Activated CD4-positive, alpha-beta T cell treated with anti-CD3 and anti-CD28 coated beads, Interleukin-2, Interleukin-4, amounts not matched to agents 100 ng/mL and 50 ng/mL, durations not matched to agents 16 hours and 8 hours (primary cell): ENCODE data around the gene CCNYL1.

Experiments used
- DNase-seq: peaks from one replicate; pipeline ENCODE4 v3.0.0-alpha.2; 2020; ENCODE audit warnings: low spot score

CCNYL1 gene

GRCh38 chr2:207766041-207766551 lies 54.7 kb downstream of the CCNYL1 start:
- no peak for DNase-seq

DNA sequence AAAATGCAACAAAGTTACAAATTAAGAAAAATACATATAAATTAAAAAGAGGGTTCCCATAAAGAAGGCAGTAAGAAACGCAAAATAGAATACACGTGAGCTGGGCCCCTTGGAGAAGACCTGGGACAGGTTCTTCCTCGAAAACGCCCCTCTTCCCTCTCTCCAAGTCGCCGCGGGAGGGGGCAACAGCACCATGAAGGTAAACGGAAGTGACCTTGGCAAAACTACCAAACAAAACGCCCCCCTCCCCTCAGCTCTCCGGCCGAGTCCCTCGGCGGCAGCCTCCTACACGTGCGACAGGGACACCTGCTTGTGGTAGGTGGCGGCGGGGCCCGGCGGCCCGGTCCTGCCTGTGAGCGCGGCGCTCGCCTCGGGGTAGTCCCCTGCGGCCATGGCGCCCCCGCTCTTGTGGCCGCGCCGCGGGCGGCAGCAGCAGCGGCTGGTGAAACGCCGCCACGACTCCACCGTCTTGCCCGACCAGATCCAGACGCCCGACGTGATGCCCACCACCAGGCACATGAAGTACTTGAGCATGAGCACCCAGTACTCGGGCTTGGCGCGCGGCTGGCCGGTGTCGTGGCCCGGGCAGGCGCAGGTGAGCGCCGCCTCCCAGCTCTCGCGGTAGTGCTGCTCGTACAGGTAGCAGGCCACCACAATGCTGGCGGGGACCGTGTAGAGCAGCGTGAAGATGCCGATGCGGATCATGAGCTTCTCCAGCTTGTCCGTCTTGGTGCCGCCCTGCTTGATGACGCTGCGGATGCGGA lies 55.4 kb downstream of the CCNYL1 start:
- no peak for DNase-seq

DNA sequence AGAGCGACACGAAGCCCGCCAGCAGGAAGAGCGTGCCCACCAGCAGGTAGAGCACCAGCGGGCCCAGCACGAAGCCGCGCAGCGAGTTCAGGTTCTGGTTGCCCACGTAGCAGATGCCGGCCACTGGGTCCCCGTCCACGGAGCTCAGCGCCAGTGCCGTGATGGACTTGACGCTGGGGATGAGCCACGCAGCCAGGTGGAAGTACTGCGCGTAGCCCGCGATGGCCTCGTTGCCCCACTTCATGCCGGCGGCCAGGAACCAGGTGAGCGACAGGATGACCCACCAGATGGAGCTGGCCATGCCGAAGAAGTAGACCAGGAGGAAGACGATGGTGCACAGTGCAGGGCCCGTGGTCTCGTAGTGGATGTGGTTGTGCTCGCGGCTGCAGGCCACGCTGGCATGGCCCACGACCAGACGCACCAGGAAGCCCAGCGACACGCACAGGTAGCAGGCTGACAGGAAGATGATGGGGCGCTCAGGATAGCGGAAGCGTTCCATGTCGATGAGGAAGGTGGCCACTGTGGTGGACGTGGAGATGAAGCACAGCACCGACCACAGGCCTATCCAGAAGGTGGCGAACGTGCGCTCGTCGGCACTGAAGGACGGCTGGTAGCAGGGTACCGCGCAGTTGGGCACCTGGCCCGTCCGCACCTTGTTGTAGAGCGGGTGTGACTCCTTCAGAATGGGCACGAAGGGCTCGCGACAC lies 56.2 kb downstream of the CCNYL1 start:
- DNase-seq = no peak

GRCh38 chr2:207768168-207768865 lies 56.9 kb downstream of the CCNYL1 start:
- DNase-seq = peak; percentile 21

DNA sequence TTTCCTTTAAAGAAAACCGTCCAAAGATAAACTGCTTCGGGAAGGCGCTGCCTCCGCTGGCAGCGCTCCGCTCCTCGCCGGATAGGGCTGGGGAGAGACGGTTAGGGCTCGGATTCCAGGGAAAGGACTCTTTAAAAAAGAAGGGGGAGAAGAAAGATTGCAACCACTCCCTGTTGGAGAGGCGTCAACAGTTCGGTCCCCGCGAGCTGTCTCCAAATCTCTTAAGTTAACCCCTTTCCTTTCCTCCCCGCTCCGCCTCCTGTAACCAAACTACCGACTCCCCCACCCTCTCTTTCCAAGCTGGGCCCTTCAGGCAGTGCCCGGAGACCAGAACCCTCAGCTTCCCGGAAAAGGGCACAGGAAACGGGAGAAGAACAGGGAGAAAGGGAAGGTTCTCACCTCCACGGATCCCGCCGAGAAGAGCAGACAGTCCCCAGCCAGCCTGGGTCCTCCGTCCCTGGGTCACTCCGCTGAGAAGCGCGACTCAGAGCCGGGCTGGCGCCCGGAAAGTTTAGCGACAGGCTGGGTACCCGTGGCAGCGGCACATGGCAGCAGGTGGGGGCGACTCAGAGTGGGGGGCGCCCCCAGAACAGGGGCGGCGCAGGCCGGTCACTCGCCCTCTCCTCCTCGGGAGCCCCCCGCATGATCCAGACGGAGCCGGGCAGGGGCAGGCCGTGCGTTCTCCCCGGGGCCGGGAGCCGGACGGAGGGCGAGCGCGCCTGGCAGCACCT lies 57.6 kb downstream of the CCNYL1 start:
- DNase-seq = no peak

DNA sequence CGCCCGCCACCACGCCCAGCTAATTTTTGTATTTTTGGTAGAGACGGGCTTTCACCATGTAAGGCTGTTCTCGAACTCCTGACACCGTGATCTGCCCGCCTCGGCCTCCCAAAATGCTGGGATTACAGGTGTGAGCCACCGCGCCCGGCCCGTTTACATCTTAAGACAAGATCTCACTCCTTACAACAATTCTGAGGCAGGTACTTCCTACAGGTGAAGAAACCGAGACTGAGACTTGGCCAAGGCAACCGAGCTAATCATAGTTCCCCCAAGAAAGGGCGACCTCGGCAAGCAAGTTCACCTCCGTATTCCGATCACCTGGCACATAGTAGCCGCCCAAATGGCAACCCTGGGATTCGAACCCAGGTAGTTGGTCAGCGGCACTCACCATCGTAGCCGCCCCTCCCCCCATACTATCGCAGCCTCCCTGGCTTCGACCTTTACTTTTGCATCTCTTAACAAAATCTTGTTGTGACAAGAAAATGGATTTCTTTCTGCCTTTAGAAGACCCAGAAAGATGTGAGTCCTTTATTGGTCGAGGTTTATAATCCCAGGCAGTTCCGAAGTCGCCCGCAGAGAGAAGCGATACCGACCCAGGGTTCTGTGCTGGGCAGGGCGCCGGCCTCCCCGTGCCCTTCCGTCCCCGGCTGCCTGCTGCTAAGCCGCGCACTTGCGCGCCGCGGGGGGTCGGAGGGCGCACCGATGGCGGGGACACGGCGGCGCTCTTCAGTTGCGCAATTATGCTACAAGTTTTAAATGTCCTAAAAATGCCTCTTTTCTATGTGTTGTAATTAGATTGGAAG lies 59.4 kb downstream of the CCNYL1 start:
- DNase-seq = no peak

DNA sequence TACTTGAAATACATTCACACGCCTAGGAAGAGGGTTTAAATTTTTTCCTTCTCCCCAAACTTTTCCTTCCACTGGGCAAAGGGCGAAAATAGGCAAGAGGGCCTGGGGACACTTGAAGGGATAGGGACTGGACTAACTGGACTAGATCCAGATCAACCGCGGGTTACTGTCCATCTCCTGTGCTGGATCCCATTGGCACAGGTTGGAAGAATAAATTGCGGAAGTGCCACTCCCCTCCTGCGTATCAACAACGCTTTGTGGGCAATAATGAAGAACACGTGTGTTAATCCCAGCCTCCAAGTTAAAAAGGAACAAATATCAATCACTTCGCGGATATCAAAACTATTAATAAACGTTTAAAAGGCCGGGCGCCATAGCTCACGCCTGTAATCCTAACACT lies 60.0 kb downstream of the CCNYL1 start:
- no peak for DNase-seq

GRCh38 chr2:207772081-207772843 lies 60.8 kb downstream of the CCNYL1 start:
- DNase-seq = peak; percentile 30

DNA sequence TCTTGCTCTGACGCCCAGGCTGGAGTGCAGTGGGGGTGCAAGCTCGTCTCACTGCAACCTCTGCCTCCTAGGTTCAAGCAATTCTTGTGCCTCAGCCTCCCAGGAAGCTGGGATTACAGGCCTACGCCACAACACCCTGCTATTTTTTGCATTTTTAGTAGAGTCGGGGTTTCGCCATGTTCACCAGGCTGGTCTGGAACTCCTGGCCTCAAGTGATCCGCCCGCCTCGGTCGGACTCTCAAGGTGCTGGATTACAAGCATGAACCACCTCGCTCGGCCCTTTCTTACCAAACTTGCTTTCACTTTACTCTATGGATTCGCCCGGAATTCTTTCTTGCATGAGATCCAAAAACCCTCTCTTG lies 61.4 kb downstream of the CCNYL1 start:
- DNase-seq = no peak

- no peak for DNase-seq
Measured at GRCh38 chr2:207775473-207775872, 64.0 kb downstream of the CCNYL1 start.

DNA sequence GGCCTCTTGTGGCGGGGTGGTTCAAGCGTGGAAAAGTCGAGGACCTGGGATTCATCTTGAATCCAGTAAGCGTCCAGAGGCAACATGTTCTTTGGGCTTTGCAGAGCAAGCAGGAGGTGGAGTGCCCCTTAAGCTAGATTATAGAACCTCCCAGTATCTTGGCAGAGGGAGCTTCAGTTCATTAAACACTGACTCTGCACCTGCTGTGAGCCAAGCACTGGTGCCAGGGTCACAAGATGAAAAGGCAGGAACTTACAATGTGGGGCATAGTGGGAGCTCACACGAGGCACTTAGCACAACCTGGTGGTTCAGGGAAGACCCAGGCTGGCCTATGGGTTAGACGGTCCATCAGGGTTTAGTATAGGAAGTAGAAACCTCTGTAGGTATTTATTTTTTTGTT lies 65.7 kb downstream of the CCNYL1 start:
- DNase-seq = no peak

GRCh38 chr2:207778298-207778882 lies 67.0 kb downstream of the CCNYL1 start:
- no peak for DNase-seq

- DNase-seq = no peak
Measured at GRCh38 chr2:207779523-207779922, 68.1 kb downstream of the CCNYL1 start.

DNA sequence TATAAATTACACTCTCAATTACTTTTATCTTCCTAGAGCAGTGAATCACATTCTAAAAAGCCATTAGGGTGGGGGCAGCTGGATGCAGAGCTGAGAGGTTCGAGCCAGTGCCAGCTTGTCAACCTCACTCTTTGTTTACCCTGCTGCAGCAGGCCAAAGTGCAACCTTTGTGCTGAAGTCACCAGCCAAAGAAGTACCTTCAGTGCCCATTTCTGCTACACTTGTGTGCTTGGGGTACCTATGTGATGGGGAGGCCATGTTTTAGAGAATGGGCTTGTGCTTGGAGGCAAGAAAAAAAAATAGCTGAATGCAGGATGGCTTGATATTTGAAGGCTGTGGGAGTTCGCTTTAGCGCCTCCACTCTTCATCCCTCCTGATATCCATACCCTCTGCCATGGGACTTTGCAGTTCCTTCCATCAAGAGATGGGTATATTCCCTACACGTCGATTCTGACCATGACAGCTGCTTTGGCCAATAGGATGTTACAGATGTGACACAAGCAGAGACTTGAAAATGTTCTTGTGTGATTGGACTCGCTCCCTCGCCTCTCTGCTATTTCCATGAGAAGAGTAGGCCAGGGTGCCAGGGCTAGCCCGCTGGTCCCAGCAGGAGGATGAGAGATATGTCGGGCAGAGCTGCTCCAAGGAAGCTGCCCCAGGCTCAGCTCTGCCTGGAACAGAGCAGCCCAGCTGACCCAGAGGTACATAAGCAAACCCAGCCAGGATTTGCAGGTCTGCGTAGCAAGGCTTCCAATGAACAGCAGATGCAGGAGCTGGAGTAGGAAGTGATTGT lies 71.0 kb downstream of the CCNYL1 start:
- no peak for DNase-seq

DNA sequence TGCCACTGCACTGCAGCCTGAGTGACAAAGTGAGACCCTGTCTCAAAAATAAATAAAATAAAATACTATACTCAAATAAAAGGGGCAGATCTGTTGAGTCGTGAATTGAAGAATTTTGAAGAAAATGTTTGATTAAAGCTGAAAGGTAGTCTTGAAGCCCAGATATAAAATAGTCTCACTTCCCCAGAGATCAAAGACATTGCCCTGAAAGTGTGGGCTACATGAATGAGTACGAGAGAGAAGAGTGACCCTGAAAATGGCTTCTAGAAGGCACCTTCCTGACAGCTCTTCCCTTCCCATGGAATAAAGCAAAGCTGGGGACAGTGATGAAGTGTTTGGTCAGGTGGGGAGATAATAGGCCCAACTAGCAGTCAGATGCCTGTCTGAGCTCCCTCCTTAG lies 72.1 kb downstream of the CCNYL1 start:
- DNase-seq = no peak

DNA sequence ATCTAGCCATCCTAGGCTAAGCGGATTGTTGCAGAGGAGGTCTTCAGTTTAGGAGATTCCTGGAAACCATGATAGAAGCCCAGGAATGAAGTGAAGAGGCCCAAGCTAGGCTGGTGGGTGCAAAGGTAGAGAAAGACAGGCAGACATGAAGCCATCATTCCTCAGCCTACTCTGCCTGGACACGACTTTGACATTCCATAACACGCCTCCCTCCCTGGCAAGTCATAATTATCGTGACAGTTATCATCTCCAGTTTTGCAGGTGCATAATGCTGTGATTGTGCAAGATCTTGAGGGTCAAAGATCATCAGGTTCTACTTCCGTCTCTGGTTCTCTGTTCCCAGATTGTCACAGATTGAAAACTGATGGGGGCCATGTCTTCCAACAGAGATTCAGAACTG lies 73.5 kb downstream of the CCNYL1 start:
- no peak for DNase-seq

GRCh38 chr2:207787017-207787416 lies 75.6 kb downstream of the CCNYL1 start:
- no peak for DNase-seq

GRCh38 chr2:207787800-207788199 lies 76.4 kb downstream of the CCNYL1 start:
- DNase-seq = no peak

DNA sequence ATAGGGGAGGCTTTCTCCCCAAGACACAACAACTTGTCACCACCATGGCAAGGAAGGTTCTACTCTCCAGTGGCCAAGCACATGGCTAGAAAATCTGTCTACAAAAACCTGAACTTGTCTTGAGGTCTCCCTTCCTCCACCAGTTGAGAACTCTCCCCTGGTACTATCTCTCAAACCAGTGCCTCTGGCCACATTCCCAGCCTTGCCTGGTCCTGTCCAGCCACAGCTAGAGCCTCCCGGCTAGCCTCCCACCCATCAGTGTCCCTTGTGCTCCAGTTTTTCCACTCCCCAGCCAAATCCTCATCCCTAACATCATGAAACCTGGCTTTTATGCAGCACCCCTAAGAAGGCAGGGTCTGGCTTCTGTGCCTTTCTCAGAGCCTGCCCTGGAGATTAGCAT lies 79.5 kb downstream of the CCNYL1 start:
- DNase-seq = no peak
